ENCODE results near the gene JAKMIP3. TPM values are rescaled to one million over a fixed set of nuclear protein-coding genes. Genes with fewer than 3 reads are reported as not detected.
"Not testable (repeated sequence)": the region's sequence is repeated elsewhere in the genome, so short reads cannot be mapped to it uniquely, and the experiment has no call there.

Gene JAKMIP3
- total RNA-seq, 1 donor from 2014 or later, result 0.09 TPM

GRCh38 chr10:132075909-132076577 lies 10.3 kb downstream of the JAKMIP3 start:
- ChIA-PET CTCF (no interaction called here), POLR2A (no interaction called here)
- Mint-ChIP-seq H3K4me3 (no peak overlapping the region), H3K27ac (no peak overlapping the region), H3K9me3 (peaks cover 9% of the 10 kb centered on the region), H3K4me1 (no peaks in the 10 kb centered on the region), H3K27me3 (peaks cover 8% of the 10 kb centered on the region), H3K36me3 (ENCODE audit: low read depth) (no peaks in the 10 kb centered on the region)
- no peak for DNase-seq
- ATAC-seq (ENCODE audit: low read depth), result no peak
- no peak for TF ChIP-seq CTCF (IDR thresholded peaks at IDR 0.05)
- intact Hi-C loops (cut with micrococcal nuclease), result no loop called here

GRCh38 chr10:132076578-132077081 lies 10.9 kb downstream of the JAKMIP3 start:
- intact Hi-C loops (cut with micrococcal nuclease), result no loop called here
- POLR2A ChIA-PET, result no interaction called here
- ATAC-seq (ENCODE audit: low read depth), result no peak
- no peak for DNase-seq
- peaks cover 9% of the 10 kb centered on the region for H3K9me3 Mint-ChIP-seq
- no peak overlapping the region for H3K4me3 Mint-ChIP-seq
- H3K4me1 Mint-ChIP-seq, result no peaks in the 10 kb centered on the region
- H3K27ac Mint-ChIP-seq, result no peak overlapping the region
- CTCF ChIA-PET, result interaction anchor here (1.2 kb wide), 1 partner anchor 191 kb away, joined by 3 read pairs; no protein-coding TSS in a partner anchor
- no peak for TF ChIP-seq CTCF (IDR thresholded peaks at IDR 0.05)
- H3K27me3 Mint-ChIP-seq, result peaks cover 10% of the 10 kb centered on the region
- H3K36me3 Mint-ChIP-seq (ENCODE audit: low read depth), result no peaks in the 10 kb centered on the region

- Mint-ChIP-seq H3K4me1 (no peaks in the 10 kb centered on the region), H3K27ac (no peak overlapping the region), H3K27me3 (peaks cover 12% of the 10 kb centered on the region), H3K4me3 (no peak overlapping the region), H3K36me3 (ENCODE audit: low read depth) (no peaks in the 10 kb centered on the region), H3K9me3 (peaks cover 9% of the 10 kb centered on the region)
- intact Hi-C loops (cut with micrococcal nuclease), result no loop called here
- no peak for TF ChIP-seq CTCF (IDR thresholded peaks at IDR 0.05)
- ChIA-PET CTCF (interaction anchor here (1.2 kb wide), 1 partner anchor 191 kb away, joined by 3 read pairs; no protein-coding TSS in a partner anchor), POLR2A (no interaction called here)
- DNase-seq (no peak), ATAC-seq (ENCODE audit: low read depth) (no peak)
Observed at GRCh38 chr10:132077091-132077490, 11.3 kb downstream of the JAKMIP3 start.

GRCh38 chr10:132078746-132079345 lies 13.1 kb downstream of the JAKMIP3 start:
- no peak for ATAC-seq (ENCODE audit: low read depth)
- intact Hi-C loops (cut with micrococcal nuclease), result no loop called here
- no peaks in the 10 kb centered on the region for H3K4me1 Mint-ChIP-seq

GRCh38 chr10:132084384-132084783 lies 18.6 kb downstream of the JAKMIP3 start:
- DNase-seq; intact Hi-C loops (cut with micrococcal nuclease); CTCF ChIA-PET; H3K27ac Mint-ChIP-seq; POLR2A ChIA-PET; H3K4me3 Mint-ChIP-seq; H3K4me1 Mint-ChIP-seq; H3K36me3 Mint-ChIP-seq (ENCODE audit: low read depth); ATAC-seq (ENCODE audit: low read depth): not testable (repeated sequence)
- H3K9me3 Mint-ChIP-seq, result peaks cover 12% of the 10 kb centered on the region
- peaks cover 10% of the 10 kb centered on the region for H3K27me3 Mint-ChIP-seq

More at GRCh38 chr10:132078746-132079345, 13.1 kb downstream of the JAKMIP3 start:
- H3K9me3 Mint-ChIP-seq, result peaks cover 9% of the 10 kb centered on the region
- H3K36me3 Mint-ChIP-seq (ENCODE audit: low read depth), result no peaks in the 10 kb centered on the region
- H3K27me3 Mint-ChIP-seq, result peaks cover 9% of the 10 kb centered on the region
- H3K4me3 Mint-ChIP-seq, result no peak overlapping the region
- no peak for DNase-seq
- POLR2A ChIA-PET, result no interaction called here
- H3K27ac Mint-ChIP-seq, result no peak overlapping the region
- CTCF ChIA-PET, result no interaction called here
- no peak for TF ChIP-seq CTCF (IDR thresholded peaks at IDR 0.05)

- peaks cover 30% of the 10 kb centered on the region for H3K27me3 Mint-ChIP-seq
- H3K27ac Mint-ChIP-seq; CTCF ChIA-PET; POLR2A ChIA-PET; H3K4me1 Mint-ChIP-seq; H3K36me3 Mint-ChIP-seq (ENCODE audit: low read depth); H3K9me3 Mint-ChIP-seq; DNase-seq; H3K4me3 Mint-ChIP-seq; ATAC-seq (ENCODE audit: low read depth); intact Hi-C loops (cut with micrococcal nuclease): not testable (repeated sequence)
Observed at GRCh38 chr10:132093236-132093635, 27.5 kb downstream of the JAKMIP3 start.

All from activated B cell treated with CpG ODN at 0.5 μM for 24 hours (primary cell).